ENCODE data around the gene CIB4.

DNA sequence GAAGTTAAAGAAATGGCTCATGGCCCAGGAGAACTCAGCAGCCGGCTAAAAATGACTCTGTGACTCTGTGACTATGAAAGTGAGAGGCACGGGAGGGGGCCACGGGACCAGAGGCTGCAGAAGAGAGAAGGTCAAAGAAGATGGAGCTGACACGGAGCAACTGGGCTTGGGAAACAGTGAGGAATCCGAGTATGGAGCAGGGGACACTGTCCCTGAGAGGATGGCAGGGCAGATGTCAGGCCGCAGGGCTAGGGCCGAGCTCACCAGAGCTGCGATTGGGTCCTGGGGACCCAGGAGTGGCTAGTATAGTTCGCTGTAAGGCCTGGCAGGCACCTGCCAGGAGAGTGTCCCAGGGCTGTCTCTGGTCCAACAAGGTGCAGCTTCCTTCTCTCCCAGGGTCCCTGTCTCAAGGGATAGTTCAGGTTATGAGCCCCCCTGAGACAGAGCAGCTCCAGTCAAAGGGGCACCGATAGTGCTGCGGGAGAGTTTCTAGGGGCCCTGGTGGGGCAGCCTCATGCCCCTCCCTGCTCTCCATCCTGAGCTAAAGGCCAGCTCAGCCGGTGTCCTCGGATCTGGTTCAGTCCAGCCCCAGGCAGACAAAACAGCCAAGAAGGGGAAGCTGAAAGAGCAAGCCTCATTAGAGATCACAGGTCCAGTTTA lies 42.7 kb downstream of the CIB4 start:
- TF ChIP-seq, protein P1, sequence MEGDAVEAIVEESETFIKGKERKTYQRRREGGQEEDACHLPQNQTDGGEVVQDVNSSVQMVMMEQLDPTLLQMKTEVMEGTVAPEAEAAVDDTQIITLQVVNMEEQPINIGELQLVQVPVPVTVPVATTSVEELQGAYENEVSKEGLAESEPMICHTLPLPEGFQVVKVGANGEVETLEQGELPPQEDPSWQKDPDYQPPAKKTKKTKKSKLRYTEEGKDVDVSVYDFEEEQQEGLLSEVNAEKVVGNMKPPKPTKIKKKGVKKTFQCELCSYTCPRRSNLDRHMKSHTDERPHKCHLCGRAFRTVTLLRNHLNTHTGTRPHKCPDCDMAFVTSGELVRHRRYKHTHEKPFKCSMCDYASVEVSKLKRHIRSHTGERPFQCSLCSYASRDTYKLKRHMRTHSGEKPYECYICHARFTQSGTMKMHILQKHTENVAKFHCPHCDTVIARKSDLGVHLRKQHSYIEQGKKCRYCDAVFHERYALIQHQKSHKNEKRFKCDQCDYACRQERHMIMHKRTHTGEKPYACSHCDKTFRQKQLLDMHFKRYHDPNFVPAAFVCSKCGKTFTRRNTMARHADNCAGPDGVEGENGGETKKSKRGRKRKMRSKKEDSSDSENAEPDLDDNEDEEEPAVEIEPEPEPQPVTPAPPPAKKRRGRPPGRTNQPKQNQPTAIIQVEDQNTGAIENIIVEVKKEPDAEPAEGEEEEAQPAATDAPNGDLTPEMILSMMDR (IDR thresholded peaks at IDR 0.05): no peak
- no peak for TF ChIP-seq EZH2 (IDR thresholded peaks at IDR 0.05; ENCODE audit: borderline replicate concordance, insufficient read depth, low read depth, low read length, poor library complexity, severe bottlenecking)

Measured in B cell (primary cell).